Left ventricle myocardium inferior (tissue), 1 donor: Measurements from ENCODE around the gene MUC3A. TPM values are rescaled to one million over a fixed set of nuclear protein-coding genes. Genes with fewer than 3 reads are reported as not detected.

Source experiments
- DNase-seq: peaks from one replicate; pipeline ENCODE4 v3.0.0-alpha.2; 2020
- H3K27ac ChIP-seq: fragments of 200-600 bp; replicated peaks from 2 replicates; pipeline ENCODE4 v1.8.0; 2021
- H3K27me3 ChIP-seq: fragments of 200-600 bp; 2 replicates; pipeline ENCODE4 v1.8.0; 2021; ENCODE audit warnings: low read depth
- H3K36me3 ChIP-seq: fragments of 200-600 bp; 2 replicates; pipeline ENCODE4 v1.8.0; 2021
- H3K4me1 ChIP-seq: fragments of 200-600 bp; 2 replicates; pipeline ENCODE4 v1.8.0; 2021
- H3K4me3 ChIP-seq: fragments of 200-600 bp; 2 replicates; pipeline ENCODE4 v1.8.0; 2021; ENCODE audit warnings: mild to moderate bottlenecking, moderate library complexity
- H3K9me3 ChIP-seq: fragments of 200-600 bp; replicated peaks from 2 replicates; pipeline ENCODE4 v1.8.0; 2021
- intact Hi-C: fragments of 100-400 bp; cut with micrococcal nuclease; formaldehyde crosslinking; loops from one replicate; pipeline ENCODE4 v1.11.0; 2022
- total RNA-seq: library from RNA; stranded (reverse); fragmentation: NEBNext Ultra II Directional; extraction: Animal tissue kit (Norgen Biotek cat#: 25700); gene quantifications from one replicate; pipeline ENCODE4 v1.2.1, GENCODE V29; 2021
- TF ChIP-seq, protein P1 (sequence below): fragments of 200-600 bp; IDR thresholded peaks from 2 replicates; pipeline ENCODE4 v1.8.0; 2021; ENCODE audit warnings: antibody characterized with exemption, mild to moderate bottlenecking, borderline replicate concordance
- donor health status: DM: no; HTN: yes; CAD: no; lungs with severe emphysema.

Gene MUC3A
- total RNA-seq, 1 donor from 2014 or later: 0.19 TPM

DNA sequence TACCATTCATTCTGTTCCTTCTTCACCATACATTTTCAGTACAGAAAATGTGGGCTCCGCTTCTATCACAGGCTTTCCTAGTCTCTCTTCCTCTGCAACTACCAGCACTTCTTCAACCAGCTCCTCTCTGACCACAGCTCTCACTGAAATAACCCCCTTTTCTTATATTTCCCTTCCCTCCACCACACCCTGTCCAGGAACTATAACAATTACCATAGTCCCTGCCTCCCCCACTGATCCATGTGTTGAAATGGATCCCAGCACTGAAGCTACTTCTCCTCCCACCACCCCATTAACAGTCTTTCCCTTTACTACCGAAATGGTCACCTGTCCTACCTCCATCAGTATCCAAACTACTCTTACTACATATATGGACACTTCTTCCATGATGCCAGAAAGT lies 10.6 kb downstream of the MUC3A start:
- no peak for DNase-seq
- TF ChIP-seq, protein P1, sequence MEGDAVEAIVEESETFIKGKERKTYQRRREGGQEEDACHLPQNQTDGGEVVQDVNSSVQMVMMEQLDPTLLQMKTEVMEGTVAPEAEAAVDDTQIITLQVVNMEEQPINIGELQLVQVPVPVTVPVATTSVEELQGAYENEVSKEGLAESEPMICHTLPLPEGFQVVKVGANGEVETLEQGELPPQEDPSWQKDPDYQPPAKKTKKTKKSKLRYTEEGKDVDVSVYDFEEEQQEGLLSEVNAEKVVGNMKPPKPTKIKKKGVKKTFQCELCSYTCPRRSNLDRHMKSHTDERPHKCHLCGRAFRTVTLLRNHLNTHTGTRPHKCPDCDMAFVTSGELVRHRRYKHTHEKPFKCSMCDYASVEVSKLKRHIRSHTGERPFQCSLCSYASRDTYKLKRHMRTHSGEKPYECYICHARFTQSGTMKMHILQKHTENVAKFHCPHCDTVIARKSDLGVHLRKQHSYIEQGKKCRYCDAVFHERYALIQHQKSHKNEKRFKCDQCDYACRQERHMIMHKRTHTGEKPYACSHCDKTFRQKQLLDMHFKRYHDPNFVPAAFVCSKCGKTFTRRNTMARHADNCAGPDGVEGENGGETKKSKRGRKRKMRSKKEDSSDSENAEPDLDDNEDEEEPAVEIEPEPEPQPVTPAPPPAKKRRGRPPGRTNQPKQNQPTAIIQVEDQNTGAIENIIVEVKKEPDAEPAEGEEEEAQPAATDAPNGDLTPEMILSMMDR: no peak
- intact Hi-C loops: loop anchor here (10.0 kb wide), 1 partner anchor 95 kb away; no protein-coding TSS in a partner anchor
- Histone ChIP-seq H3K36me3 (no peaks in the 10 kb centered on the region), H3K9me3 (no peaks in the 10 kb centered on the region), H3K4me3 (no peak overlapping the region), H3K27me3 (peaks cover 73% of the 10 kb centered on the region), H3K27ac (no peak overlapping the region), H3K4me1 (no peaks in the 10 kb centered on the region)

DNA sequence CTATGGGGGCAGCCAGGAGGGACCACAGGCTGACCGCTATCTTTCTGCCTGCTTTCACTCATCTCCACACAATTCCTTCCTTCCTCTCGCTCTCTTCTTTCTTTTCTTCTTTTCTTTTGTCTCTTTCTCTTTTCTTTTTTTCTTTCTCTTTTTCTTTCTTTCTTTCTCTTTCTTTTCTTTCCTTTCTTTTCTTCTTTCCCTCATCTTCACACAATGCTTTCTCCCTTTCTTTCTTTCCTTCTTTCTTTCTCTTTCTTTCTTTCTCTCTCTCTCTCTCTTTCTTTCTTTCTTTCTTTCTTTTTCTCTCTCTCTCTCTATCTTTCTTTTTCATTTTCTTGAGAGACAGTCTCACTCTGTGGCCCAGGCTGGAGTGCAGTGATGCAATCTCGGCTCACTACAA lies 13.2 kb downstream of the MUC3A start:
- no peaks in the 10 kb centered on the region for H3K9me3 ChIP-seq
- H3K36me3 ChIP-seq: no peaks in the 10 kb centered on the region
- peaks cover 86% of the 10 kb centered on the region for H3K27me3 ChIP-seq
- H3K4me3 ChIP-seq: no peak overlapping the region
- DNase-seq: no peak
- H3K27ac ChIP-seq: no peak overlapping the region
- H3K4me1 ChIP-seq: peaks cover 15% of the 10 kb centered on the region
- intact Hi-C loops: loop anchor here (10.0 kb wide), 1 partner anchor 92 kb away; no protein-coding TSS in a partner anchor
- TF ChIP-seq, protein P1: no peak

GRCh38 chr7:100963386-100963785 lies 14.1 kb downstream of the MUC3A start:
- peaks cover 15% of the 10 kb centered on the region for H3K4me1 ChIP-seq
- no peaks in the 10 kb centered on the region for H3K9me3 ChIP-seq
- H3K4me3 ChIP-seq: no peak overlapping the region
- H3K27me3 ChIP-seq: peaks cover 95% of the 10 kb centered on the region
- no peaks in the 10 kb centered on the region for H3K36me3 ChIP-seq
- TF ChIP-seq, protein P1: no peak
- DNase-seq: no peak
- intact Hi-C loops: loop anchor here (10.0 kb wide), 1 partner anchor 91 kb away; no protein-coding TSS in a partner anchor
- H3K27ac ChIP-seq: no peak overlapping the region

GRCh38 chr7:100963874-100964273 lies 14.5 kb downstream of the MUC3A start:
- TF ChIP-seq, protein P1: no peak
- intact Hi-C loops: loop anchor here (10.0 kb wide), 1 partner anchor 91 kb away; no protein-coding TSS in a partner anchor
- no peak for DNase-seq
- Histone ChIP-seq H3K9me3 (no peaks in the 10 kb centered on the region), H3K4me1 (peaks cover 15% of the 10 kb centered on the region), H3K27me3 (peaks cover 97% of the 10 kb centered on the region), H3K27ac (no peak overlapping the region), H3K36me3 (no peaks in the 10 kb centered on the region), H3K4me3 (no peak overlapping the region)

- TF ChIP-seq, protein P1: no peak
- Histone ChIP-seq H3K36me3 (no peaks in the 10 kb centered on the region), H3K4me3 (no peak overlapping the region), H3K9me3 (no peaks in the 10 kb centered on the region), H3K27ac (no peak overlapping the region), H3K27me3 (peaks cover 97% of the 10 kb centered on the region), H3K4me1 (peaks cover 15% of the 10 kb centered on the region)
- intact Hi-C loops: loop anchor here (10.0 kb wide), 1 partner anchor 90 kb away; no protein-coding TSS in a partner anchor
- no peak for DNase-seq
Observed at GRCh38 chr7:100964630-100965029, 15.3 kb downstream of the MUC3A start.
